Stimulated activated naive CD4-positive, alpha-beta T cell (primary cell): ENCODE data around the gene SEC24C.
"Not testable (repeated sequence)": the region's sequence is repeated elsewhere in the genome, so short reads cannot be mapped to it uniquely, and the experiment has no call there.

Experiments
- DNase-seq, 6 experiments: peaks; one replicate each; lab custom pipeline; 2025; lab: John Stamatoyannopoulos, UW

The SEC24C gene

GRCh38 chr10:73732426-73732825, 11.7 kb upstream of the SEC24C start:
- DNase-seq: no peak

DNA sequence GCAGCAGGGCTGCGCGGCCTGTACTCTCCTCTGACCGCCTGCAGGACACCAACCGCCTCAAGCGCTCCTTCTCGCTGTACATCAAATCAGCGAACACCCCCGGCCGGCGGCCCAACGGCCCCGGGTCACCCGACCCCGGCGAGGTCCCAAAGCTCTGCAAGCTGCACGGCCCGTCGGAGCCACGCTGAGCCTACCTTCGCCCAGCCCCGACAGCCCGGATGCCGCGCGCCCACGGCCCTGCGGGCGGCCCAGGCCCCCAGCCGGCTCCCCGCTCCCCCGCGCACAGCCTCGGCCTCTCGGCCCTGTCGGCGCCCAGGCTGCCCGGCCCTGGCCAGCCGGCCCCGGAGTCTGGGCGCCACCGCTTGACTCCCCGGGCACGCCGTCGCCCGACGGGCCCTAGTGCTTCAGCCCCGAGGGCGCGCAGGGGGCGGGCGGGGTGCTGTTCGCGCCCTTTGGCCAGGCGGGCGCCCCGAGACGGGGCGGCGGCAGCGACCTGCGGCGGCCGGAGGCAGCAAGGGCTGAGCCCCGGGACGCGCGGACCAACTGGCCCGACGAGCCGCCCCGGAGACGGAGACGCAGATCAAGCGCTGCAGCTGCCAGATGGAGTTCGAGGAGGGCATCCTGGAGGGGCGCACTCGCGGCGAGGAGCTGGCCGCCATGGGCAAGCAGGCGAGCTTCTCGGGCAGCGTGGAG, 11.1 kb upstream of the SEC24C start:
- no peak for DNase-seq

- no peak for DNase-seq
Measured at GRCh38 chr10:73734028-73734720, 10.0 kb upstream of the SEC24C start.

- DNase-seq: no peak
Measured at GRCh38 chr10:73734796-73735305, 9.3 kb upstream of the SEC24C start.

GRCh38 chr10:73740501-73741254, 3.5 kb upstream of the SEC24C start:
- DNase-seq: not testable (repeated sequence)

DNA sequence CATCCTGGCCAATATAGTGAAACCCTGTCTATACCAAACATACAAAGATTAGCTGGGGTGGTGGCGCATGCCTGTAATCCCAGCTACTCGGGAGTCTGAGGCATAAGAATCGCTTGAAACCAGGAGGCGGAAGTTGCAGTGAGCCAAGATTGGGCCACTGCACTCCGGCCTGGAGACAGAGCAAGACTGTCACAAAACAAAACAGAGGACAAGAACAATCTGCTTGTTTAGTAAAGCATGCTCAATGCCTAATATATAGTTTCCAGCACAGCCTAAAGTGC, 1.8 kb upstream of the SEC24C start:
- DNase-seq: no peak

- no peak for DNase-seq
Measured at GRCh38 chr10:73743327-73743904, 756 bp upstream of the SEC24C start.

GRCh38 chr10:73744664-73744975, 448 bp downstream of the SEC24C start:
- peak in 3 of 6 experiments; percentile 32 to 50 (median 43) for DNase-seq

DNA sequence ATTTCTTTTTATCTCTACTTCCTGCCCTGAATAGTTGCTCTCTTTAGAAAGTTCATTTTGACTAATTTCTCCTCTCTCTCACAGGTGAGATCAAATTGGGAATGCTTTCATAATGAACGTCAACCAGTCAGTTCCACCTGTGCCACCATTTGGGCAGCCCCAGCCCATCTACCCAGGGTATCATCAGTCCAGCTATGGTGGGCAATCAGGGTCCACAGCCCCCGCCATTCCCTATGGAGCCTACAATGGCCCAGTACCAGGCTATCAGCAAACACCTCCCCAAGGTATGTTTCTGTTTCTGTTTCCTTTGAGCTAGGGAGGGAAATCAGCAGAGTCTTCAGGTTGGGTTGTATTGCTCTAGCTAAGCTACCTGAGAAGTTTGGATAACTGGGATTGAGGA, 2.5 kb downstream of the SEC24C start:
- DNase-seq: no peak

- no peak for DNase-seq
Measured at GRCh38 chr10:73750819-73751218, 6.6 kb downstream of the SEC24C start.

- DNase-seq: no peak
Measured at GRCh38 chr10:73756183-73756582, 12.0 kb downstream of the SEC24C start.

DNA sequence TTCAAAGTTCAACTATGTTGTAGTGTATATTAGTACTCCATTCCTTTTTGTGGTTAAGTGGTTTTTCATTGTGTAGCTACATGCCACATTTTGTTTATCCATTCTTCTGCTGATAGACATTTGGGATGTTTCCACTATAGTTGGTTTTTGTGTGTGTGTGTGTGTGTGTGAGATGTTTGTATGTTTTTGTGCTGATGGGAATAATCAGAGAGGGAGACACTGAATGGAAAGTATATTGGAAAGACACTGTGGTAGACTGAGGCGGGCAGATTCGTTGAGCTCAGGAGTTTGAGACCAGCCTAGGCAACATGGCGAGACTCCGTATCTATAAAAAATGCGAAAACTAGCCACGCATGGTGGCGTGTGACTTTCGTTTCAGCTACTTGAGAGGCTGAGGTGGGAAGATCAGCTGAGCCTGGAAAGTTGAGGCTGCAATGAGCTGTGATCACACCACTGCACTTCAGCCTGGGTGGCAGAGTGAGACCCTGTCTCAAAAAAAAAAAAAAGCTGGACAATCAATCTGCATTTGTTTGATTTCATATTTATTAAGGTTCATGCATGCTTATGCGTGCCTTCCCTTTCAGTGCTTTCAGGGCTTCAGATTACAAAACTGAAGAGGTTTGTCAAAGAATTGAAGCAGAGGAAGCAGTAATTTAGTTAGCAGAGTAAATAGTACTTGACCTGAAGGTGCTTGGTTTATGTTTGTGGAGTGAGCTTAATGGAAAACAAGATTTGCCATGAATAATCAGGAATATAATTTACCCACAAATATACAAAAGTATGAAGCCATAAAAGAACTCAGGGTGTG, 14.7 kb downstream of the SEC24C start:
- no peak for DNase-seq

DNA sequence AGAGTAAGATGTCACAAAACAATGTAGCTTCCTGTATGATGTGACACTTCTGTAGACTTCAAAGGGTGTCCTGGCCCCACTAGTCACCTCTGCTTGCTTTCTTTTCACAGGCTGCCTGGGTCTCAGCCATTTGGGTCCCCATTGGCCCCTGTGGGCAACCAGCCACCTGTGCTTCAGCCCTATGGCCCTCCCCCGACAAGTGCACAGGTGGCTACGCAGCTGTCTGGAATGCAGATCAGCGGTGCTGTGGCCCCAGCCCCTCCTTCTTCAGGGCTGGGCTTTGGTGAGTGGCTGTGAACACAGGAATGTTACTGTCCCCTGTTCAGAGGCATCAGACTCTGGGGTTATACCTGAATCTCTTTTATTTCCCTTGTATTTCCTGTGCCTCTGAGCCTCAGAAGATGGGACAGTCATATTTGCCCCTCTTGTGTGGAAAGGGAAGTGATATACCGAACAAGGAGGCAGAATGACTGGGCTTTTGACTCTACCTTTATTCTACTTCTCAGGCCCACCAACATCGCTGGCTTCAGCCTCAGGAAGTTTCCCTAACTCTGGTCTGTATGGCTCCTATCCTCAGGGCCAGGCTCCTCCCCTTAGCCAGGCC, 15.4 kb downstream of the SEC24C start:
- peak in 1 of 6 experiments; percentile 5 for DNase-seq

- no peak for DNase-seq
Measured at GRCh38 chr10:73761781-73762180, 17.6 kb downstream of the SEC24C start.

GRCh38 chr10:73762915-73763314, 18.7 kb downstream of the SEC24C start:
- no peak for DNase-seq

DNA sequence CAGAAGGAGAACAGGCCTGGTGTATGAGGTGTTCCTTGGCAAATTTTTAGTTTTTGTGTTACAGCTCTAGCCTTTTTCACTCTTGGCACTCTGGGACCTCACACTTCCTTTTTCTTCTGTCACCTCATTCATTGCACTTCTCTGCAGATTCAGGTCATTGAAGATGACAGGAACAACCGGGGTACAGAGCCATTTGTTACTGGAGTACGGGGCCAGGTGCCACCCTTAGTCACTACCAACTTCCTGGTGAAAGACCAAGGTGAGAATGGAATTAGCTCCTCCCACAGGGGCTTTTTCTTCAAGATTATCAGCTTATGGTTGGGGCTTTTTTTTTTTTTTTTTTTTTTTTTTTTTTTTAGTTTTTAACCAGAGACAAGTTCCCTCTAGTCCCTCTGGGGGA, 19.2 kb downstream of the SEC24C start:
- no peak for DNase-seq

DNA sequence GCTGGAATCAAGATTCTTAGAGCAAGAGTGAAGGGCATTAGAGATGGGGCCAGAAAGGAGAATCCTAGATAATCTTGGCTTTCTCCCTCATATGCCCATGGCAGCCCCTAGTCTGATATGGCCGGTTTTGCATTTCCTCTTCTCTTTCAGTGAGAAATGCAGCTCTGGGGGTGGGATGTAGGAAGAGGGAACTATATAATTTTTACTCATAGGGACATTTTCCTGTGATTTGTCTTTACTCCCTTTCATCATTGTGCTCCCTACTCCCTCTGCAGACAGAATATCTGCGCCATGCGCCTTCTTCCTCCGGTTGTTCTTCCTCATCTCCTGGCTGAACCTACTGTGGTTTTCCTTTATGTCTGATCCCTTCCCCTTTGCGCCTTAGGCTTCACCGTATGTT, 20.9 kb downstream of the SEC24C start:
- no peak for DNase-seq

GRCh38 chr10:73768881-73769280, 24.7 kb downstream of the SEC24C start:
- peak; percentile 49 to 75 (median 54) for DNase-seq

DNA sequence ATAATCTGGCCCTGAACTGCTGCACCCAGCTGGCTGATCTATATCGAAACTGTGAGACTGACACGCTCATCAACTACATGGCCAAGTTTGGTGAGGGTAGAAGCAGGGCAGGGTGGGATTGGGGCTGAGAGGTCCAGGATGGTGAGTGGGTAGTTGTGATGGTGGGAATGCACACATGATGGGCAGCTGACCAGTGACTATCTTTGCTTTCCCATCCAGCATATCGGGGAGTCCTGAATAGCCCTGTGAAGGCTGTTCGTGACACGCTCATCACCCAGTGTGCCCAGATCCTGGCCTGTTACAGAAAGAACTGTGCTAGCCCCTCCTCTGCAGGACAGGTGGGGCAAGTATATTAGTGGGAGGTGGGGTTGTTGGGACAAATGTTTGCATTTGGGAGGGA, 25.2 kb downstream of the SEC24C start:
- no peak for DNase-seq

- DNase-seq: peak in 3 of 6 experiments; percentile 62 to 81 (median 71)
Measured at GRCh38 chr10:73771722-73772280, 27.6 kb downstream of the SEC24C start.
